ENCODE measurements around the gene KLF7. TPM values are rescaled to one million over a fixed set of nuclear protein-coding genes. Genes with fewer than 3 reads are reported as not detected.

KLF7 gene
- total RNA-seq, 6 experiments from 2014 or later = 3.3 to 14.2 (median 10.2) TPM

GRCh38 chr2:207067473-207067872 is 98.3 kb downstream of the KLF7 start:
- Histone ChIP-seq H3K27me3 (no peaks in the 10 kb centered on the region), H3K36me3 (no peaks in the 10 kb centered on the region), H3K27ac (peak overlapping the region in 1 of 3 donors; percentile 18), H3K4me1 (no peaks in the 10 kb centered on the region), H3K4me3 (no peak overlapping the region), H3K9me3 (no peaks in the 10 kb centered on the region)
- 32% methylated on average over 5 of the region's 5 CpGs for WGBS (ENCODE audit: insufficient coverage, low coverage, low lambda C conversion rate, missing lambda C conversion rate)
- TF ChIP-seq POLR2A (IDR thresholded peaks at IDR 0.05) = no peak
- DNase-seq (no peak), ATAC-seq (peak; percentile 75 to 89 (median 82))
- intact Hi-C loops (cut with DNase I) = no loop called here

GRCh38 chr2:207066791-207067460 is 98.8 kb downstream of the KLF7 start:
- Histone ChIP-seq H3K4me3 (no peak overlapping the region), H3K4me1 (no peaks in the 10 kb centered on the region), H3K9me3 (no peaks in the 10 kb centered on the region), H3K27me3 (no peaks in the 10 kb centered on the region), H3K27ac (peak overlapping the region in 2 of 3 donors; percentile 10 to 22), H3K36me3 (no peaks in the 10 kb centered on the region)
- TF ChIP-seq POLR2A (IDR thresholded peaks at IDR 0.05) = no peak
- TF ChIP-seq, protein P1, sequence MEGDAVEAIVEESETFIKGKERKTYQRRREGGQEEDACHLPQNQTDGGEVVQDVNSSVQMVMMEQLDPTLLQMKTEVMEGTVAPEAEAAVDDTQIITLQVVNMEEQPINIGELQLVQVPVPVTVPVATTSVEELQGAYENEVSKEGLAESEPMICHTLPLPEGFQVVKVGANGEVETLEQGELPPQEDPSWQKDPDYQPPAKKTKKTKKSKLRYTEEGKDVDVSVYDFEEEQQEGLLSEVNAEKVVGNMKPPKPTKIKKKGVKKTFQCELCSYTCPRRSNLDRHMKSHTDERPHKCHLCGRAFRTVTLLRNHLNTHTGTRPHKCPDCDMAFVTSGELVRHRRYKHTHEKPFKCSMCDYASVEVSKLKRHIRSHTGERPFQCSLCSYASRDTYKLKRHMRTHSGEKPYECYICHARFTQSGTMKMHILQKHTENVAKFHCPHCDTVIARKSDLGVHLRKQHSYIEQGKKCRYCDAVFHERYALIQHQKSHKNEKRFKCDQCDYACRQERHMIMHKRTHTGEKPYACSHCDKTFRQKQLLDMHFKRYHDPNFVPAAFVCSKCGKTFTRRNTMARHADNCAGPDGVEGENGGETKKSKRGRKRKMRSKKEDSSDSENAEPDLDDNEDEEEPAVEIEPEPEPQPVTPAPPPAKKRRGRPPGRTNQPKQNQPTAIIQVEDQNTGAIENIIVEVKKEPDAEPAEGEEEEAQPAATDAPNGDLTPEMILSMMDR (IDR thresholded peaks at IDR 0.05) = no peak
- intact Hi-C loops (cut with DNase I) = no loop called here
- DNase-seq = no peak
- no peak for ATAC-seq
- 34% methylated on average over 3 of the region's 3 CpGs for WGBS (ENCODE audit: insufficient coverage, low coverage, low lambda C conversion rate, missing lambda C conversion rate)

- H3K9me3 ChIP-seq = no peaks in the 10 kb centered on the region
- no peak for ATAC-seq
- TF ChIP-seq, protein P1 (IDR thresholded peaks at IDR 0.05) = no peak
- no peak for TF ChIP-seq POLR2A (IDR thresholded peaks at IDR 0.05)
Observed at GRCh38 chr2:207066166-207066565, 99.6 kb downstream of the KLF7 start.

GRCh38 chr2:207064128-207064690 is 101.5 kb downstream of the KLF7 start:
- H3K4me1 ChIP-seq = no peaks in the 10 kb centered on the region
- TF ChIP-seq, protein P1 (IDR thresholded peaks at IDR 0.05) = no peak
- no peak for TF ChIP-seq POLR2A (IDR thresholded peaks at IDR 0.05)
- H3K27ac ChIP-seq = peak overlapping the region in 1 of 3 donors; percentile 42
- WGBS (ENCODE audit: insufficient coverage, low coverage, low lambda C conversion rate, missing lambda C conversion rate) = 72% methylated on average over 11 of the region's 11 CpGs
- no peaks in the 10 kb centered on the region for H3K27me3 ChIP-seq
- no peak overlapping the region for H3K4me3 ChIP-seq
- ATAC-seq = peak in 3 of 4 donors; percentile 31 to 50 (median 43)
- no peak for DNase-seq
- no peaks in the 10 kb centered on the region for H3K9me3 ChIP-seq
- intact Hi-C loops (cut with DNase I) = no loop called here
- H3K36me3 ChIP-seq = no peaks in the 10 kb centered on the region

More at GRCh38 chr2:207066166-207066565, 99.6 kb downstream of the KLF7 start:
- Histone ChIP-seq H3K4me3 (no peak overlapping the region), H3K4me1 (no peaks in the 10 kb centered on the region), H3K27ac (no peak overlapping the region), H3K27me3 (no peaks in the 10 kb centered on the region), H3K36me3 (no peaks in the 10 kb centered on the region)
- intact Hi-C loops (cut with DNase I) = no loop called here
- DNase-seq = no peak
- 40% methylated on average over 2 of the region's 2 CpGs for WGBS (ENCODE audit: insufficient coverage, low coverage, low lambda C conversion rate, missing lambda C conversion rate)

- WGBS (ENCODE audit: insufficient coverage, low coverage, low lambda C conversion rate, missing lambda C conversion rate) = 80% methylated on average over 1 of the region's 1 CpG
- H3K36me3 ChIP-seq = no peaks in the 10 kb centered on the region
- TF ChIP-seq POLR2A (IDR thresholded peaks at IDR 0.05) = no peak
- TF ChIP-seq, protein P1 (IDR thresholded peaks at IDR 0.05) = no peak
- H3K4me3 ChIP-seq = no peak overlapping the region
- no peaks in the 10 kb centered on the region for H3K27me3 ChIP-seq
- DNase-seq (no peak), ATAC-seq (no peak)
- H3K4me1 ChIP-seq = no peaks in the 10 kb centered on the region
- intact Hi-C loops (cut with DNase I) = no loop called here
- H3K27ac ChIP-seq = no peak overlapping the region
- no peaks in the 10 kb centered on the region for H3K9me3 ChIP-seq
Observed at GRCh38 chr2:207061181-207061580, 104.6 kb downstream of the KLF7 start.

Measured in right lobe of liver (tissue), 6 donors.